ENCODE measurements around the gene NPR2. TPM values are rescaled to one million over a fixed set of nuclear protein-coding genes. Genes with fewer than 3 reads are reported as not detected.

Gene NPR2
- total RNA-seq, 1 experiment from 2014 or later, result 12.5 TPM

GRCh38 chr9:35840881-35841644, 49.7 kb downstream of the NPR2 start:
- H3K9me3 Mint-ChIP-seq, result no peaks in the 10 kb centered on the region
- H3K27me3 ChIP-seq (ENCODE audit: insufficient read depth, low read length), result no peaks in the 10 kb centered on the region
- no peak overlapping the region for H4K91ac ChIP-seq (ENCODE audit: insufficient read length, low read depth, low read length)
- H3K4me1 Mint-ChIP-seq, result peaks cover 26 to 36% of the 10 kb centered on the region in 2 experiments
- no peak overlapping the region for H3K27ac ChIP-seq (ENCODE audit: insufficient read length, low read depth, low read length)
- H3K56ac ChIP-seq (ENCODE audit: insufficient read length, low read depth, low read length), result no peak overlapping the region
- peaks cover 23% of the 10 kb centered on the region for H3K27me3 Mint-ChIP-seq (ENCODE audit: low read depth)
- H3K79me2 ChIP-seq (ENCODE audit: insufficient read depth, low read length), result no peaks in the 10 kb centered on the region
- peaks cover 4% of the 10 kb centered on the region for H3K23me2 ChIP-seq (ENCODE audit: insufficient read length, low read depth, low read length, poor library complexity, severe bottlenecking)
- H3K14ac ChIP-seq (ENCODE audit: insufficient read depth, low read length), result no peak overlapping the region
- H4K8ac ChIP-seq (replicated peaks; ENCODE audit: insufficient read length, low read depth, low read length), result no peak overlapping the region
- no peak overlapping the region; a peak in 1 of 5 replicates for H3K4me3 Mint-ChIP-seq
- no peak for TF ChIP-seq CTCF (conservative IDR thresholded peaks at IDR 0.05)
- DNase-seq, result no peak
- no peak overlapping the region for H3K4me2 ChIP-seq (ENCODE audit: insufficient read depth, insufficient read length, low read length)
- H2BK20ac ChIP-seq (ENCODE audit: low read depth, low read length, poor library complexity, severe bottlenecking), result no peak overlapping the region
- no peak overlapping the region for H3K4ac ChIP-seq (ENCODE audit: low read depth, low read length)
- no peaks in the 10 kb centered on the region for H3K79me1 ChIP-seq (ENCODE audit: insufficient read depth, low read depth, low read length, poor library complexity, severe bottlenecking)
- H2AFZ ChIP-seq (ENCODE audit: low read length), result no peak overlapping the region
- H2BK5ac ChIP-seq (ENCODE audit: insufficient read length, low read length), result no peak overlapping the region
- no peak overlapping the region for H3K9ac ChIP-seq (ENCODE audit: extremely low read depth, insufficient read length, low read length)
- H2BK15ac ChIP-seq (ENCODE audit: low read depth, low read length), result no peak overlapping the region
- H2BK12ac ChIP-seq (ENCODE audit: insufficient read length, low read depth, low read length), result no peak overlapping the region
- no peak overlapping the region for H2BK120ac ChIP-seq (ENCODE audit: low read depth, low read length, poor library complexity, severe bottlenecking)
- no peak overlapping the region for H3K27ac Mint-ChIP-seq
- no CpG with 5 or more reads among the region's 15 CpGs for WGBS (ENCODE audit: extremely low coverage, insufficient read length, low lambda C conversion rate)
- H4K20me1 ChIP-seq (ENCODE audit: control insufficient read depth, insufficient read depth, insufficient read length), result no peaks in the 10 kb centered on the region
- H3K18ac ChIP-seq (ENCODE audit: insufficient read length, low read depth, low read length), result no peak overlapping the region
- no peak overlapping the region for H3K23ac ChIP-seq (ENCODE audit: insufficient read length, low read depth, low read length)
- H3T11ph ChIP-seq (ENCODE audit: low read length), result no peak overlapping the region
- no peaks in the 10 kb centered on the region for H3K9me3 ChIP-seq (ENCODE audit: control insufficient read depth, low read depth, low read length)
- H4K5ac ChIP-seq (ENCODE audit: insufficient read length, low read depth, low read length), result no peak overlapping the region
- H3K36me3 Mint-ChIP-seq (ENCODE audit: insufficient read depth in 1 of 3, low read depth in 3 of 3), result no peaks in the 10 kb centered on the region; a peak in 2 of 7 replicates
- H3K4me1 ChIP-seq (ENCODE audit: insufficient read depth, low read length), result peaks cover 14% of the 10 kb centered on the region; the same call in 1 of the 2 replicates
- H2AK5ac ChIP-seq (ENCODE audit: insufficient read length, low read length), result no peak overlapping the region
